Omental fat pad (tissue), 4 donors: ENCODE data around the gene KANSL1L. TPM values are rescaled to one million over a fixed set of nuclear protein-coding genes. Genes with fewer than 3 reads are reported as not detected.

Source experiments
- ATAC-seq: fragments of 150-250 bp; one replicate; pipeline ENCODE4 v1.9.1; 2016; ENCODE audit warnings: mild to moderate bottlenecking, moderate library complexity; ENCODE audit not compliant: low FRiP score
- DNase-seq: peaks from one replicate; pipeline ENCODE4 v3.0.0-alpha.2; 2019; ENCODE audit warnings: low spot score
- total RNA-seq, 4 donors: library from RNA; depleted of rRNA; stranded (reverse); fragments of >200 nt; gene quantifications; one replicate each; pipeline ENCODE4 v1.1.0, GENCODE V29; 2016
- TF ChIP-seq, protein P1 (sequence below), 3 donors: fragments of 450-650 bp; IDR thresholded peaks; one replicate each; pipeline ENCODE4 v1.5.1; 2016 to 2017; ENCODE audit warnings: antibody characterized with exemption in 3 of 3, mild to moderate bottlenecking in 3 of 3, moderate library complexity in 2 of 3

Gene KANSL1L
- total RNA-seq, 4 donors from 2014 or later, result 12.5 to 48.5 (median 24.4) TPM

DNA sequence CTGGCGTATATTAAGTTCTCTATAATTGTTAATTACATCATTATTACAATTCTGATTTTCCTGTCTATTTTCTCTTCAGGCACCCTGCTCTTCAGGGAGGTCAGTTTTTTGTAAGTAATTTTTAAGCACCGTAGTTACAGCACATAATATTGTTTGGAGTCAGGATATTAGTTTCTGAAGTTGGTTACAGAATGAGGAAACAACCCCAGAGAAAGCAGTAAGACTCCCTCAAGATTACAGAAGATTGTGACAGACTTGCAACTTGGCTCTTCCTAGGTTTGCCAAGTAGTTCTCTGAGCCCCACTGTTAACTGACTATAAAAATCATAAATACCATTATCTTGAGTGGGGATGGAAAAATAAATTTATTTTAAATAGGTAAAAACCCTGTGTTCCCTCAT, 167.8 kb downstream of the KANSL1L start:
- no peak for ATAC-seq
- no peak for DNase-seq
- TF ChIP-seq, protein P1, sequence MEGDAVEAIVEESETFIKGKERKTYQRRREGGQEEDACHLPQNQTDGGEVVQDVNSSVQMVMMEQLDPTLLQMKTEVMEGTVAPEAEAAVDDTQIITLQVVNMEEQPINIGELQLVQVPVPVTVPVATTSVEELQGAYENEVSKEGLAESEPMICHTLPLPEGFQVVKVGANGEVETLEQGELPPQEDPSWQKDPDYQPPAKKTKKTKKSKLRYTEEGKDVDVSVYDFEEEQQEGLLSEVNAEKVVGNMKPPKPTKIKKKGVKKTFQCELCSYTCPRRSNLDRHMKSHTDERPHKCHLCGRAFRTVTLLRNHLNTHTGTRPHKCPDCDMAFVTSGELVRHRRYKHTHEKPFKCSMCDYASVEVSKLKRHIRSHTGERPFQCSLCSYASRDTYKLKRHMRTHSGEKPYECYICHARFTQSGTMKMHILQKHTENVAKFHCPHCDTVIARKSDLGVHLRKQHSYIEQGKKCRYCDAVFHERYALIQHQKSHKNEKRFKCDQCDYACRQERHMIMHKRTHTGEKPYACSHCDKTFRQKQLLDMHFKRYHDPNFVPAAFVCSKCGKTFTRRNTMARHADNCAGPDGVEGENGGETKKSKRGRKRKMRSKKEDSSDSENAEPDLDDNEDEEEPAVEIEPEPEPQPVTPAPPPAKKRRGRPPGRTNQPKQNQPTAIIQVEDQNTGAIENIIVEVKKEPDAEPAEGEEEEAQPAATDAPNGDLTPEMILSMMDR (IDR thresholded peaks at IDR 0.05), result no peak

DNA sequence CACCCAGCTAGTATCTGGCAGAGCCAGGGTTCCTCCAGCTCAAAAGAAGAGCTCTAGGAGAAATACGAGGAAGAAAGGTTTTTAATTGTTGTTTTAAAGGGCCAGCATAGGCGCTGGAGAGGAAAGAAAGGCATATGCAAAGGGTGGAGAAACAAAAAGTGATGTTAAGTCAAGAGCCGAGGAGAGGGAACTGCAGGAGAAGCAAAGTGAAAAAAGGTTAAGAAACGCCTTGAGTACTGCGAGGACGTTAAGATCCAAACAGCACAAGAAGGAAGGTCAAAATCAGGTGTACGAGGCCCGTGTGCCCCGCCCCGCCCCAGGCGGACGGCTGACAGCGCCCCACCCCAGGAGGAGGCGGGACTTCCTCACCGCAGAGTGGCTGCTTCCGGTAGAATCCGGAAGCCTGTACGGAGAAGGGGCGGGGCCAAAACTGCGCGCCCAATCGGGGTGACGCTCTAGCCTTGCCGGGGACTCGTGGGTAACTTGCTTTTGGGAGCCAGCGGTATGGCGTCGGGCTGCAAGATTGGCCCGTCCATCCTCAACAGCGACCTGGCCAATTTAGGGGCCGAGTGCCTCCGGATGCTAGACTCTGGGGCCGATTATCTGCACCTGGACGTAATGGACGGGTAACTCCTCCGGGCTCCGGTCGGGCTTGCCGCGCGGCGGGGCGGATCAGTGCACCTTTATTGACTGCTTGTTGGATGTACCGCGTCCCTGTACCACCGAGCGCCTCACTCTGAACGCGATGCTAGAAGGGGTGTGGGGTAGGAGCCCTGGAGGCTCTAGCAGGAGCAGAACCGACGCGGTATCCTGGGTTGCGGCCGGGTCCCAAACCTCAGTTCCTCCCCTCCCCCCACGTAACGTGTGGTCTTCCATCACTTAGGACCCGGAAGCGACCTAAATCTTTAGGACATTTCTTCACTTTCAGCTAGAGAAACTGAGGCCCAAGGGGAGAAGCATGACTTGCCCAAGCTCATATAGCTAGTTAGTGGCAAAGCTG, 168.8 kb downstream of the KANSL1L start, which contains the start of gene RPE:
TSS of gene RPE (plus strand) at position 481 of the 1,000 bp plus-strand sequence. CDS start at position 505, 24 bp downstream.
- DNase-seq (peak; percentile 89), ATAC-seq (peak; percentile 99)
- TF ChIP-seq, protein P1 (IDR thresholded peaks at IDR 0.05), result no peak

DNA sequence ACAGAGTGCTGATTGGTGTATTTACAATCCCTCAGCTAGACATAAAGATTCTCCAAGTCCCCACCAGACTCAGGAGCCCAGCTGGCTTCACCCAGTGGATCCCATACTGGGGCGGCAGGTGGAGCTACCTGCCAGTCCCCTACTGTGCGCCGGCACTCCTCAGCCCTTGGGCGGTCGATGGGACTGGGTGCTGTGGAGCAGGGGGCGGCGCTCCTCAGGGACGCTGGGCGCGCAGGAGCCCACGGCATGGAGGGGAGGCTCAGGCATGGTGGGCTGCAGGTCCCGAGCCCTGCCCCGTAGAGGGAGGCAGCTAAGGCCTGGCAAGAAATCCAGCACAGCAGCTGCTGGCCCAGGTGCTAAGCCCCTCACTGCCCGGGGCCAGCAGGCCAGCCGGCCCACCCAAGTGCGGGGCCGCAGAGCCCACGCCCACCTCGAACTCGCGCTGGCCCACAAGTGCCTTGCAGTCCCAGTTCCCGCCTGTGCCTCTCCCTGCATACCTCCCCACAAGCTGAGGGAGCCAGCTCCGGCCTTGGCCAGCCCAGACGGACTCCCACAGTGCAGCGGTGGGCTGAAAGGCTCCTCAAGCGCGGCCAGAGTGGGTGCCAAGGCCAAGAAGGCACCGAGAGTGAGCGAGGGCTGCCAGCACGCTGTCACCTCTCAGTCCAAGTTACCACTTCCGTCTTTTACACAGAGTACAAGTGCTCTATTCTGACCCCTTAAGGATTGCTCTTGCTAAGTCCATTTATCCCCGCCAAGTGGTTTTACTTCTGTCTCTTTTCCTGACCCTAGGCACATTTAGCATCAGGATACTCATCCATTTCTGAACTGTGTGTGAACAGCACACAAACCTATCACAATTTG, 170.5 kb downstream of the KANSL1L start:
- no peak for ATAC-seq
- DNase-seq, result no peak
- TF ChIP-seq, protein P1 (IDR thresholded peaks at IDR 0.05), result no peak

DNA sequence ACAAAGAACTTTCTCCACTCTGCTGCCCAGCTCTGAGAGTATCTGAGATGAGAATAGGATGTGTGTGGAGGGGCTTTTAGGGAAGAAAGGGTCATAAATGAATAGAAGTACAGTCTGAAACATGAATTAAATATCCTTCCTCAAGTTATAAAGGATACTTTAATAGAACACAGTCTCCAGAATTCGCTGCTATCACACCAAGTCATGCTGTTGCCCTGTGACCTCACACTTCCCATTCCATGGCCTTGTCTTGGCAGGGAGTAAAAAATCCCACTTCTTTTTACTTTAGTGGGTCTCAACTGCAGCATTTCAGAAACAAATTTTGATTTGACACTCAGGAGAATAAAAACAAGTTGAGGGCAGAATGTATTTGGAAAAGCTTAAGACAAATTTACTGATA, 172.6 kb downstream of the KANSL1L start:
- DNase-seq, result no peak
- TF ChIP-seq, protein P1 (IDR thresholded peaks at IDR 0.05), result no peak
- no peak for ATAC-seq

DNA sequence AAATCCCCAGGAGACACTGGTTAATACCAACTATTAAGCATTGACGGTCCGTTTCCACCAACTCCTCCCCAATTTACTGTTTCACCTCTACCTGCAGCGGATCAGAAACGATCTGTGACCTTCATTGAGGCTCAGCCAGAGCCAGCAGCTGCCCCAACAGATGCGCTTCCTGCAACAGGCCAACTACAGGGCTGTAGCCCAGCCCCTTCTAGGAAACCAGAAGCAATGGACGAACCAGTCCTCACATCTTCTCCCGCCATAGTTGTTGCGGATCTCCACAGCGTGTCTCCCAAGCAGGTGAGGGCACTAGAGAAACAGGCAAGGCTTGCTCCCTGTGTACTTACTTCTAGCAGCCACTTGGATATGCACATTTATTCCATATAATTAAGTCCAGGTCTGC, 177.2 kb downstream of the KANSL1L start:
- TF ChIP-seq, protein P1 (IDR thresholded peaks at IDR 0.05), result no peak
- no peak for DNase-seq
- no peak for ATAC-seq

DNA sequence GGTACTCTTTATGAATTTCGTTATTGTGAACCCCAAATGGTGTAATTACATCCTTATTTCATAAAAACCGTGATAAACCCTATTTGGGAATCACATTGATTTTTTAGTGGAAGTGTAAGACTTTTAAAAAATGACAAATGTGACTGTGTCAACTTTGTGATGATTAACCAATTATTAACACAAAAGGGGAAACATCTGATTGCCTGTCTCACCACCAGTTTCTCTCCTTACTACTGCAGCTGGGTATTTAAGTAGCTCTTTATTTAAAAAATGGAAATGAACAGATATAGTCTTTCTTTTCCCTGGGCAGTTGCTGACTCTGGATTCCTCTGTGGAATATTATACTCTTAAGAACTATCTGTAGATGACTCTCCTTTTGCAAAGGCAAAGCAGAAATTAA, 180.4 kb downstream of the KANSL1L start:
- TF ChIP-seq, protein P1 (IDR thresholded peaks at IDR 0.05), result no peak
- DNase-seq, result no peak
- no peak for ATAC-seq
